C4-2B (cell line): ENCODE measurements around the gene MRPS18C.

Experiments used
- ZFX ChIP-seq: fragments of 450-650 bp; IDR thresholded peaks from 2 replicates; pipeline ENCODE4 v1.6.1; 2017
- TF ChIP-seq, protein P1 (sequence below): fragments of 450-650 bp; conservative IDR thresholded peaks from 2 replicates; pipeline ENCODE4 v1.5.1; 2017; ENCODE audit warnings: mild to moderate bottlenecking

DNA sequence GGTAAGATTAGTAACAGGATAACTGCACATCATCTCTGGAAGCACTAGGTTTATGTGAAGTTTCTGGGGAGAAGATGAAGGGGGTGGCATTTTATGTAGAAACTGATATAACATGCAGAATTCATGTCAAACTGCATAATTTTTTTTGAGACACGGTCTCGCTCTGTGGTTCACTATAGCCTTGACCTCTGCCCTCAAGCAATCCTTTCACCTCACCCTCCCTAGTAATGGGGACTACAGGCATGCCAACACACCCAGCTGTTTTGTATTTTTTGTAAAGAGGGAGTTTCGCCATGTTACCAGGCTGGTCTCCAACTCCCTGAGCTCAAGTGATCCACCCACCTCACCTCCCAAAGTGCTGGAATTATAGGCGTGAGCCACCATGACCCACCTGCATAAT is 17.6 kb downstream of the MRPS18C start:
- TF ChIP-seq, protein P1, sequence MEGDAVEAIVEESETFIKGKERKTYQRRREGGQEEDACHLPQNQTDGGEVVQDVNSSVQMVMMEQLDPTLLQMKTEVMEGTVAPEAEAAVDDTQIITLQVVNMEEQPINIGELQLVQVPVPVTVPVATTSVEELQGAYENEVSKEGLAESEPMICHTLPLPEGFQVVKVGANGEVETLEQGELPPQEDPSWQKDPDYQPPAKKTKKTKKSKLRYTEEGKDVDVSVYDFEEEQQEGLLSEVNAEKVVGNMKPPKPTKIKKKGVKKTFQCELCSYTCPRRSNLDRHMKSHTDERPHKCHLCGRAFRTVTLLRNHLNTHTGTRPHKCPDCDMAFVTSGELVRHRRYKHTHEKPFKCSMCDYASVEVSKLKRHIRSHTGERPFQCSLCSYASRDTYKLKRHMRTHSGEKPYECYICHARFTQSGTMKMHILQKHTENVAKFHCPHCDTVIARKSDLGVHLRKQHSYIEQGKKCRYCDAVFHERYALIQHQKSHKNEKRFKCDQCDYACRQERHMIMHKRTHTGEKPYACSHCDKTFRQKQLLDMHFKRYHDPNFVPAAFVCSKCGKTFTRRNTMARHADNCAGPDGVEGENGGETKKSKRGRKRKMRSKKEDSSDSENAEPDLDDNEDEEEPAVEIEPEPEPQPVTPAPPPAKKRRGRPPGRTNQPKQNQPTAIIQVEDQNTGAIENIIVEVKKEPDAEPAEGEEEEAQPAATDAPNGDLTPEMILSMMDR: no peak
- no peak for TF ChIP-seq ZFX
